Measurements from ENCODE around the gene SLC2A9. TPM values are rescaled to one million over a fixed set of nuclear protein-coding genes. Genes with fewer than 3 reads are reported as not detected.

Gene SLC2A9
- polyA plus RNA-seq, 2 of the 4 experiments (the other 2 are of a cell fraction) = 0.62 to 0.70 TPM

DNA sequence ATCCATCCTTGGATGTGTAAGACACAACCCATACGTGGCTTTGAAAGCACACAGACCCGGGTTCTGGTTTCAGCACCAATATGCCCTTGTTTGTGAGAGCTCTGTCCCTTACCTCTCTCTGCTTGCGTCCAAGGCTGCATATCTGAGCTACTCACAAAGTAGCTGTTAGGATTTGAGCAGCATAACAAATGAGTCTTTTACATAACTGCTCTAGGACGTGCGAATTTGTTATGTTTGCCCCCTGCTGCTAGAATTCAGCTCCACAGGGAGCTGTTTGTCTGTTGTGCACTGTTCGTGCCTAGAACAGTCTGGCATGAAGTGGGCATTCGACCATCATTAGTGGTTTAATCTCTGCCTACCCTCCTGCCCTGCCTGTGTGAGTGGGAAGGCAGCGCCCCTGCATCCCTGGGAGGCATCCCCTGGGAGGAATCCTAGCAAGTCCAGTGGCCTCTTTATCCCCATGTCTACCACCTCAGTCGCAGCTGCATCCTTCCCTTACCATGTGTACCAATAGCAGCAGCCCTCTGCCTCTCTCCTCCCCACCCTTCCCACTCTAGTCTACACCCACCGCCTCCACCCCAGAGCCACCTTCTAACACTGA lies 42.1 kb downstream of the SLC2A9 start:
- POLR2A ChIA-PET = no interaction called here
- CTCF ChIA-PET = interaction anchor here (1.0 to 1.3 kb wide), 2 partner anchors 9 to 36 kb away, joined by 3 read pairs; no protein-coding TSS in a partner anchor
- no peak for FAIRE-seq

DNA sequence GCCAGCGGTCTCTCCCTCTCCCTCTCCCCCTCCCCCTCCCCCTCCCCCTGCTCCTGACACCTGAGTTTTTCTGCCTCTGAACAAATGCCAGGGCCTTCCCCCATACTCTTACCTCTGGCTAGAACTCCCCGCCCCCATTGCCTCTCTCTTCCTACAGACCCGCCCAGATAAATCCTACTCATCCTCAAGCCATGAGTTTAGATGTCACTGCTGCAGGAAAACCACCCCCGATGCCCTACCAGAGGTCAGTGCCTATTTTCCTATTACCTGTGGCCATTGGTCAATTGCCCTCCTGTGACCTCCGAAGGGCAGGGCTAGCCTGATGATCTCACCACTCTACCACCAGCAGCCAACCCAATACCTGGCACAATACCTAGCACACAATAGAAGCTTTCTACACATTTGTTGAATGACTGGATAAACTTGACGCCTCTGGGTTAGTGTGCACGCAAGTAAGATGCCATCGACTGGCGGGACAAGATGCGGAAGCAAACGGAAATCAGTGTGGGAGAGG lies 43.7 kb downstream of the SLC2A9 start:
- FAIRE-seq = no peak
- TF ChIP-seq CHD2 (IDR thresholded peaks at IDR 0.05; ENCODE audit: low read length, partially characterized antibody) (no peak), KDM5A (IDR thresholded peaks at IDR 0.05) (no peak), ESRRA (IDR thresholded peaks at IDR 0.05; ENCODE audit: borderline replicate concordance, low read length) (no peak), HOXA7 (CRISPR knock-in tag; IDR thresholded peaks at IDR 0.05) (no peak), KDM1A (IDR thresholded peaks at IDR 0.05; ENCODE audit: low read depth) (no peak), RNF2 (IDR thresholded peaks at IDR 0.05; ENCODE audit: borderline replicate concordance, low read depth) (no peak), ZNF302 (CRISPR knock-in tag; IDR thresholded peaks at IDR 0.05) (no peak), PHF8 (IDR thresholded peaks at IDR 0.05; ENCODE audit: borderline replicate concordance, low read depth) (no peak), RARB (CRISPR knock-in tag; IDR thresholded peaks at IDR 0.05) (no peak), HOXB5 (CRISPR knock-in tag; IDR thresholded peaks at IDR 0.05) (no peak), POLR2AphosphoS2 (conservative IDR thresholded peaks at IDR 0.05; ENCODE audit: low read length) (no peak)
- TF ChIP-seq, protein P1, sequence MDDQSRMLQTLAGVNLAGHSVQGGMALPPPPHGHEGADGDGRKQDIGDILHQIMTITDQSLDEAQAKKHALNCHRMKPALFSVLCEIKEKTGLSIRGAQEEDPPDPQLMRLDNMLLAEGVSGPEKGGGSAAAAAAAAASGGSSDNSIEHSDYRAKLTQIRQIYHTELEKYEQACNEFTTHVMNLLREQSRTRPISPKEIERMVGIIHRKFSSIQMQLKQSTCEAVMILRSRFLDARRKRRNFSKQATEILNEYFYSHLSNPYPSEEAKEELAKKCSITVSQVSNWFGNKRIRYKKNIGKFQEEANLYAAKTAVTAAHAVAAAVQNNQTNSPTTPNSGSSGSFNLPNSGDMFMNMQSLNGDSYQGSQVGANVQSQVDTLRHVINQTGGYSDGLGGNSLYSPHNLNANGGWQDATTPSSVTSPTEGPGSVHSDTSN (IDR thresholded peaks at IDR 0.05) = no peak
- TF ChIP-seq, protein P2, sequence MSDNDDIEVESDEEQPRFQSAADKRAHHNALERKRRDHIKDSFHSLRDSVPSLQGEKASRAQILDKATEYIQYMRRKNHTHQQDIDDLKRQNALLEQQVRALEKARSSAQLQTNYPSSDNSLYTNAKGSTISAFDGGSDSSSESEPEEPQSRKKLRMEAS (IDR thresholded peaks at IDR 0.05) = no peak
- TF ChIP-seq, protein P3, sequence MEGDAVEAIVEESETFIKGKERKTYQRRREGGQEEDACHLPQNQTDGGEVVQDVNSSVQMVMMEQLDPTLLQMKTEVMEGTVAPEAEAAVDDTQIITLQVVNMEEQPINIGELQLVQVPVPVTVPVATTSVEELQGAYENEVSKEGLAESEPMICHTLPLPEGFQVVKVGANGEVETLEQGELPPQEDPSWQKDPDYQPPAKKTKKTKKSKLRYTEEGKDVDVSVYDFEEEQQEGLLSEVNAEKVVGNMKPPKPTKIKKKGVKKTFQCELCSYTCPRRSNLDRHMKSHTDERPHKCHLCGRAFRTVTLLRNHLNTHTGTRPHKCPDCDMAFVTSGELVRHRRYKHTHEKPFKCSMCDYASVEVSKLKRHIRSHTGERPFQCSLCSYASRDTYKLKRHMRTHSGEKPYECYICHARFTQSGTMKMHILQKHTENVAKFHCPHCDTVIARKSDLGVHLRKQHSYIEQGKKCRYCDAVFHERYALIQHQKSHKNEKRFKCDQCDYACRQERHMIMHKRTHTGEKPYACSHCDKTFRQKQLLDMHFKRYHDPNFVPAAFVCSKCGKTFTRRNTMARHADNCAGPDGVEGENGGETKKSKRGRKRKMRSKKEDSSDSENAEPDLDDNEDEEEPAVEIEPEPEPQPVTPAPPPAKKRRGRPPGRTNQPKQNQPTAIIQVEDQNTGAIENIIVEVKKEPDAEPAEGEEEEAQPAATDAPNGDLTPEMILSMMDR (IDR thresholded peaks at IDR 0.05) = no peak
- POLR2A ChIA-PET = no interaction called here
- Histone ChIP-seq H3K4me2 (no peak overlapping the region), H3K4me3 (no peak overlapping the region), H3K9me3 (no peaks in the 10 kb centered on the region), H3K4me1 (no peaks in the 10 kb centered on the region), H3K27ac (no peak overlapping the region)
- 54% methylated on average over 10 of the region's 11 CpGs for WGBS (ENCODE audit: missing lambda C conversion rate)
- no peak for ATAC-seq
- CTCF ChIA-PET = no interaction called here
- no peak for DNase-seq (ENCODE audit: low read depth in 1 of 2, low spot score in 1 of 2)

More for the DNA sequence above, 42.1 kb downstream of the SLC2A9 start:
- H3K4me2 ChIP-seq = no peak overlapping the region
- DNase-seq (ENCODE audit: low read depth in 1 of 2, low spot score in 1 of 2) (no peak), ATAC-seq (no peak)
- H3K9me3 ChIP-seq = no peaks in the 10 kb centered on the region
- WGBS (ENCODE audit: missing lambda C conversion rate) = 29% methylated on average over 7 of the region's 10 CpGs
- no peak overlapping the region for H3K4me3 ChIP-seq
- H3K27ac ChIP-seq = no peak overlapping the region
- H3K4me1 ChIP-seq = no peaks in the 10 kb centered on the region
- TF ChIP-seq SREBF2 (IDR thresholded peaks at IDR 0.05) = no peak
- TF ChIP-seq, protein P4, sequence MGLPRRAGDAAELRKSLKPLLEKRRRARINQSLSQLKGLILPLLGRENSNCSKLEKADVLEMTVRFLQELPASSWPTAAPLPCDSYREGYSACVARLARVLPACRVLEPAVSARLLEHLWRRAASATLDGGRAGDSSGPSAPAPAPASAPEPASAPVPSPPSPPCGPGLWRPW (IDR thresholded peaks at IDR 0.05) = no peak
- no peak for TF ChIP-seq HEYL (CRISPR knock-in tag; IDR thresholded peaks at IDR 0.05)
- no peak for TF ChIP-seq CEBPB (IDR thresholded peaks at IDR 0.05)
- no peak for TF ChIP-seq KDM5A (IDR thresholded peaks at IDR 0.05)

DNA sequence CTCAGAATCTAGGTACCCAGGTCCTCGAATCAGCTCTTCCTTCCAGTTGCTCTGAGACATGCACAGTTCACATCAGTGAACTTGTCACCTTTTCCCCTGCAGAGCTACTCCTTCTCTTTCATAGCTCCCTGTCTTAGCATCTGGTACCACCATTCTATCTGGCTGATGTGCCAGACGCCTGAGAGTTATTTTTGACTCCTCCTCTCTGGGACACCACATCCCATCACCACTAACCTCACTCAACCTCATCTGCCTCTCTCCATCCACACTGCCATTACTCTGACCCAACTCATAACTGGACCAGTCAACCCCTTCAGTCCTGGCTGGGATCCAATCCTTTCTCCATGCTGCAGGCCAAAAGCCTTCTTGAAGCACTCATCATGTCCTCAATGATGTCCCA lies 44.5 kb downstream of the SLC2A9 start:
- H3K4me2 ChIP-seq = no peak overlapping the region
- ATAC-seq (no peak), DNase-seq (ENCODE audit: low read depth in 1 of 2, low spot score in 1 of 2) (no peak), FAIRE-seq (no peak)
- no peaks in the 10 kb centered on the region for H3K9me3 ChIP-seq
- H3K4me3 ChIP-seq = no peak overlapping the region
- H3K4me1 ChIP-seq = no peaks in the 10 kb centered on the region
- 0% methylated on average over 2 of the region's 2 CpGs for WGBS (ENCODE audit: missing lambda C conversion rate)
- ChIA-PET POLR2A (no interaction called here), CTCF (interaction anchor here (1.2 kb wide), 1 partner anchor 33 kb away, joined by 3 read pairs; no protein-coding TSS in a partner anchor)
- no peak overlapping the region for H3K27ac ChIP-seq
- no peak for TF ChIP-seq JUN (IDR thresholded peaks at IDR 0.05)
- no peak for TF ChIP-seq RAD21 (conservative IDR thresholded peaks at IDR 0.05 in 1 of 2, IDR thresholded peaks at IDR 0.05 in 1 of 2)
- no peak for TF ChIP-seq CBX8 (IDR thresholded peaks at IDR 0.05)
- no peak for TF ChIP-seq MAFK (IDR thresholded peaks at IDR 0.05; ENCODE audit: partially characterized antibody)
- no peak for TF ChIP-seq SREBF2 (IDR thresholded peaks at IDR 0.05)
- TF ChIP-seq CHD4 (IDR thresholded peaks at IDR 0.05; ENCODE audit: borderline replicate concordance) = no peak
- TF ChIP-seq, protein P5, sequence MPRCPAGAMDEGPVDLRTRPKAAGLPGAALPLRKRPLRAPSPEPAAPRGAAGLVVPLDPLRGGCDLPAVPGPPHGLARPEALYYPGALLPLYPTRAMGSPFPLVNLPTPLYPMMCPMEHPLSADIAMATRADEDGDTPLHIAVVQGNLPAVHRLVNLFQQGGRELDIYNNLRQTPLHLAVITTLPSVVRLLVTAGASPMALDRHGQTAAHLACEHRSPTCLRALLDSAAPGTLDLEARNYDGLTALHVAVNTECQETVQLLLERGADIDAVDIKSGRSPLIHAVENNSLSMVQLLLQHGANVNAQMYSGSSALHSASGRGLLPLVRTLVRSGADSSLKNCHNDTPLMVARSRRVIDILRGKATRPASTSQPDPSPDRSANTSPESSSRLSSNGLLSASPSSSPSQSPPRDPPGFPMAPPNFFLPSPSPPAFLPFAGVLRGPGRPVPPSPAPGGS (IDR thresholded peaks at IDR 0.05) = no peak
- TF ChIP-seq CHD2 (IDR thresholded peaks at IDR 0.05; ENCODE audit: low read length, partially characterized antibody) = no peak
- no peak for TF ChIP-seq BHLHE40 (IDR thresholded peaks at IDR 0.05; ENCODE audit: low read depth, low read length)
- TF ChIP-seq HOXA7 (CRISPR knock-in tag; IDR thresholded peaks at IDR 0.05) = no peak
- TF ChIP-seq GATA3 (IDR thresholded peaks at IDR 0.05; ENCODE audit: borderline replicate concordance) = no peak
- TF ChIP-seq HEYL (CRISPR knock-in tag; IDR thresholded peaks at IDR 0.05) = no peak
- TF ChIP-seq, protein P6, sequence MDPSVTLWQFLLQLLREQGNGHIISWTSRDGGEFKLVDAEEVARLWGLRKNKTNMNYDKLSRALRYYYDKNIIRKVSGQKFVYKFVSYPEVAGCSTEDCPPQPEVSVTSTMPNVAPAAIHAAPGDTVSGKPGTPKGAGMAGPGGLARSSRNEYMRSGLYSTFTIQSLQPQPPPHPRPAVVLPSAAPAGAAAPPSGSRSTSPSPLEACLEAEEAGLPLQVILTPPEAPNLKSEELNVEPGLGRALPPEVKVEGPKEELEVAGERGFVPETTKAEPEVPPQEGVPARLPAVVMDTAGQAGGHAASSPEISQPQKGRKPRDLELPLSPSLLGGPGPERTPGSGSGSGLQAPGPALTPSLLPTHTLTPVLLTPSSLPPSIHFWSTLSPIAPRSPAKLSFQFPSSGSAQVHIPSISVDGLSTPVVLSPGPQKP (IDR thresholded peaks at IDR 0.05; ENCODE audit: low read depth, low read length) = no peak
- TF ChIP-seq RCOR1 (IDR thresholded peaks at IDR 0.05; ENCODE audit: low read depth, low read length) = no peak
- TF ChIP-seq MYC (IDR thresholded peaks at IDR 0.05; ENCODE audit: borderline replicate concordance, low read length) = no peak

All from A549 (cell line).